Measurements from ENCODE around the gene SH2D3A.

SH2D3A gene

DNA sequence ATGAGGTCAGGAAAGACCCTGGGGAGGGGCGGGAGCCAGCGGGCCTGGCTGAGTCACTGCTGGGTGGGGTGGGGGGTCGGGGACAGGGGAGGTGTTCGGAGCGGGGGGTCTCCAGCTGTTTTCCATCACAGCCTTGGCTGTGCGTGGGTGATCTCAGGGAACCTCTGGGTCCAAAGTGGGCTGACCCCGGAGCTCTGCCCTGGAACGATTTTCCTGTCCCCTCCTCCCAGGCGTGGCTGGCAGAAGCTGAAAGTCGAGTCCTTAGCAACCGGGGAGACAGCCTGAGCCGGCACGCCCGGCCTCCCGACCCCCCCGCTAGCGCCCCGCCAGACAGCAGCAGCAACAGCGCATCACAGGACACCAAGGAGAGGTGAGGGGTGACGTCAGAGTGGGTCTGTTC lies 17.2 kb downstream of the SH2D3A start:
- TF ChIP-seq TAF1 (IDR thresholded peaks at IDR 0.05; ENCODE audit: borderline replicate concordance, insufficient read depth, low read length) = no peak
- TF ChIP-seq POLR2AphosphoS5 (IDR thresholded peaks at IDR 0.05; ENCODE audit: low read depth, low read length) = no peak
- no peak for TF ChIP-seq REST (IDR thresholded peaks at IDR 0.05; ENCODE audit: insufficient read depth in 1 of 2, low read depth in 2 of 2, low read length in 2 of 2)
- TF ChIP-seq FOXP2 (optimal IDR thresholded peaks at IDR 0.05; ENCODE audit: borderline replicate concordance, extremely low read depth, extremely low read length, insufficient read depth) = no peak
- TF ChIP-seq SIN3A (IDR thresholded peaks at IDR 0.05; ENCODE audit: borderline replicate concordance, insufficient read depth, low read length) = no peak

DNA sequence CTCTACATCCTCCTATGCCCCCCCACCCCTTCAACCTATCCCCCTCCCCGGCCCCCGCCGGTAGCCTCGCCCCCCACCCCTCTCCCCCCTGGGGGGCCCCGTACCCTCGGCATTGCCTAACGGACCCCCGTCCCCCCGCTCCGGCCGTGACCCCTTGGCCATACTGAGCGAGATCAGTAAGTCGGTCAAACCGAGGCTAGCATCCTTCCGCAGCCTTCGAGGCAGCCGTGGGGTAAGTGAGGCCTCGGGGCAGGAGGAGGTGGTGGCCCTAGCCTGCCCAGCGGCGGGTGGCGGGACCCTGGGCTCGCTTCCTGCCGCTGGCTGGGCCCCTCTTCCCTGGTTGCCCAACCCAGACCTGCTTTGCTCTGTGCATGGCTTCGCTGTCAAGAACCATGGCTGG lies 21.3 kb downstream of the SH2D3A start:
- TF ChIP-seq SIN3A (IDR thresholded peaks at IDR 0.05; ENCODE audit: borderline replicate concordance, insufficient read depth, low read length) = no peak
- TF ChIP-seq FOXP2 (optimal IDR thresholded peaks at IDR 0.05; ENCODE audit: borderline replicate concordance, extremely low read depth, extremely low read length, insufficient read depth) = no peak
- TF ChIP-seq TAF1 (IDR thresholded peaks at IDR 0.05; ENCODE audit: borderline replicate concordance, insufficient read depth, low read length) = no peak
- TF ChIP-seq POLR2AphosphoS5 (IDR thresholded peaks at IDR 0.05; ENCODE audit: low read depth, low read length) = no peak

GRCh38 chr19:6744381-6745301 lies 22.6 kb downstream of the SH2D3A start:
- TF ChIP-seq REST (IDR thresholded peaks at IDR 0.05; ENCODE audit: insufficient read depth in 1 of 2, low read depth in 2 of 2, low read length in 2 of 2) (no peak), SIN3A (IDR thresholded peaks at IDR 0.05; ENCODE audit: borderline replicate concordance, insufficient read depth, low read length) (no peak), FOXP2 (optimal IDR thresholded peaks at IDR 0.05; ENCODE audit: borderline replicate concordance, extremely low read depth, extremely low read length, insufficient read depth) (no peak), POLR2AphosphoS5 (IDR thresholded peaks at IDR 0.05; ENCODE audit: low read depth, low read length) (no peak), TAF1 (IDR thresholded peaks at IDR 0.05; ENCODE audit: borderline replicate concordance, insufficient read depth, low read length) (no peak)

DNA sequence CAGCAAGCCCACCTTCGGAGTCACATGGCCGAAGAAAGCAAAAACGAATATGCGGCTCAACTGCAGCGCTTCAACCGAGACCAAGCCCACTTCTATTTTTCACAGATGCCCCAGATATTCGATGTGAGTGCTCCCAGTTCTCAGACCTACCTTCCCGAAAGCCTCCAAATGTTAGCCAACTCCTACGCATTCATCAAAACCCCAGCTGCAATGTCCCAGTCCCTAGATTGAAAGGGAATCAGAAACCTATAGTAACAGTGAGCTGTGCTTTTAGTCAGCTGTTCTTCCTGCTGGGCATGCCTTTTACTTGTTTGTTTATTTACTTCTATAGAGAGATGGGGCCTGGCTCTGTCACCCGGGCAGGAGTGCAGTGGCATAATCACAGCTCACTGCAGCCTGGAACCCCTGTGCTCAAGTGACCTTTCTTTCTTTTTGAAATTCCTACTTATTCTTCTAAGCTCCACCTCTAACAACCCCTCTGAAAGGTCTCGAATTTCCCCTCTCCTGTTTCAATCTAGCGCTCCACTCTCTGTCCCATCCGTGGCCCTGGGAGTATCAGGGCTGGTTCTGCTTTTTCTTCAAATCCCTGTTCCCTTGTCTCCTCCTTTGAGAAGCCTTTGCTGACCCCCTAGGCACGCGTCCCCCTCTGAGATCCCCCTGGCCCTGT lies 23.4 kb downstream of the SH2D3A start:
- no peak for TF ChIP-seq FOXP2 (optimal IDR thresholded peaks at IDR 0.05; ENCODE audit: borderline replicate concordance, extremely low read depth, extremely low read length, insufficient read depth)
- no peak for TF ChIP-seq TAF1 (IDR thresholded peaks at IDR 0.05; ENCODE audit: borderline replicate concordance, insufficient read depth, low read length)
- no peak for TF ChIP-seq SIN3A (IDR thresholded peaks at IDR 0.05; ENCODE audit: borderline replicate concordance, insufficient read depth, low read length)
- no peak for TF ChIP-seq POLR2AphosphoS5 (IDR thresholded peaks at IDR 0.05; ENCODE audit: low read depth, low read length)
- no peak for TF ChIP-seq REST (IDR thresholded peaks at IDR 0.05; ENCODE audit: insufficient read depth in 1 of 2, low read depth in 2 of 2, low read length in 2 of 2)

GRCh38 chr19:6743066-6743465 lies 24.2 kb downstream of the SH2D3A start:
- TF ChIP-seq REST (IDR thresholded peaks at IDR 0.05; ENCODE audit: insufficient read depth in 1 of 2, low read depth in 2 of 2, low read length in 2 of 2) = no peak
- TF ChIP-seq SIN3A (IDR thresholded peaks at IDR 0.05; ENCODE audit: borderline replicate concordance, insufficient read depth, low read length) = no peak
- TF ChIP-seq FOXP2 (optimal IDR thresholded peaks at IDR 0.05; ENCODE audit: borderline replicate concordance, extremely low read depth, extremely low read length, insufficient read depth) = no peak
- TF ChIP-seq TAF1 (IDR thresholded peaks at IDR 0.05; ENCODE audit: borderline replicate concordance, insufficient read depth, low read length) = no peak
- no peak for TF ChIP-seq POLR2AphosphoS5 (IDR thresholded peaks at IDR 0.05; ENCODE audit: low read depth, low read length)

All from PFSK-1 (cell line).